Esophagus muscularis mucosa (tissue), 4 donors: Measurements from ENCODE around the gene RAB3C.

Source experiments
- EP300 ChIP-seq: sonication (generic); formaldehyde crosslinking; IDR thresholded peaks from one replicate; pipeline ENCODE4 v1.6.1; 2017; ENCODE audit warnings: antibody characterized with exemption
- POLR2A ChIP-seq: fragments of 450-650 bp; IDR thresholded peaks from one replicate; pipeline ENCODE4 v1.6.1; 2017; ENCODE audit warnings: antibody characterized with exemption, moderate library complexity, mild to moderate bottlenecking, low read depth
- TF ChIP-seq, protein P1 (sequence below), 3 experiments: fragments of 200-600 bp in 2 of 3; fragments of 450-650 bp in 1 of 3; sonication (generic) in 2 of 3; IDR thresholded peaks; one replicate each; pipeline ENCODE4 v1.5.1; 2017 to 2019; ENCODE audit warnings: antibody characterized with exemption in 3 of 3, mild to moderate bottlenecking in 2 of 3, moderate library complexity in 1 of 3

DNA sequence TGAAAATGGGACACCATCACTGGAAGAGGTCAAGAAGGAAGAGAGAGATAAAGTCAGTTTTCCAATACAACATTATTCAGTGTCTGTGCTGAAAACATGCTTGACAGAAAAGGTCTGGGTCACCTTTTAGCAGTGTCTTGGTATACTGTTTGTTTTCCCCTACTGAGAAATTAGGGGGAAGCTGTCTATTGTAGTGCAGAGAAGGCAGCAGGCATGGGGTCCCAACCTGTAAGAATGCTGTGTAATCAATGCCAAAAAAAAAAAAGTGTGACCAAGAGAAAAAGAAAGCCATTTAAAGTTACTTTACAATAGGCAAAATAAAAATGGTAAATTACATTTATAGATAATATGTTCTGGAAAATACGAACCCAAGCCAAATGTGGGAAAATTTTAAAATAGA lies 139.3 kb downstream of the RAB3C start:
- TF ChIP-seq, protein P1, sequence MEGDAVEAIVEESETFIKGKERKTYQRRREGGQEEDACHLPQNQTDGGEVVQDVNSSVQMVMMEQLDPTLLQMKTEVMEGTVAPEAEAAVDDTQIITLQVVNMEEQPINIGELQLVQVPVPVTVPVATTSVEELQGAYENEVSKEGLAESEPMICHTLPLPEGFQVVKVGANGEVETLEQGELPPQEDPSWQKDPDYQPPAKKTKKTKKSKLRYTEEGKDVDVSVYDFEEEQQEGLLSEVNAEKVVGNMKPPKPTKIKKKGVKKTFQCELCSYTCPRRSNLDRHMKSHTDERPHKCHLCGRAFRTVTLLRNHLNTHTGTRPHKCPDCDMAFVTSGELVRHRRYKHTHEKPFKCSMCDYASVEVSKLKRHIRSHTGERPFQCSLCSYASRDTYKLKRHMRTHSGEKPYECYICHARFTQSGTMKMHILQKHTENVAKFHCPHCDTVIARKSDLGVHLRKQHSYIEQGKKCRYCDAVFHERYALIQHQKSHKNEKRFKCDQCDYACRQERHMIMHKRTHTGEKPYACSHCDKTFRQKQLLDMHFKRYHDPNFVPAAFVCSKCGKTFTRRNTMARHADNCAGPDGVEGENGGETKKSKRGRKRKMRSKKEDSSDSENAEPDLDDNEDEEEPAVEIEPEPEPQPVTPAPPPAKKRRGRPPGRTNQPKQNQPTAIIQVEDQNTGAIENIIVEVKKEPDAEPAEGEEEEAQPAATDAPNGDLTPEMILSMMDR (IDR thresholded peaks at IDR 0.05) = no peak
- TF ChIP-seq POLR2A (no peak), EP300 (no peak)
